ENCODE results near the gene DNAH7. TPM values are rescaled to one million over a fixed set of nuclear protein-coding genes. Genes with fewer than 3 reads are reported as not detected.

DNAH7 gene
- total RNA-seq, 1 experiment from 2014 or later: 0.09 TPM

GRCh38 chr2:195818106-195818505 is 250.5 kb downstream of the DNAH7 start:
- H3K27ac Mint-ChIP-seq: no peak overlapping the region
- TF ChIP-seq CTCF (conservative IDR thresholded peaks at IDR 0.05): no peak
- Histone ChIP-seq H3K56ac (ENCODE audit: insufficient read length, low read depth, low read length) (no peak overlapping the region), H3K79me1 (ENCODE audit: insufficient read depth, low read depth, low read length, poor library complexity, severe bottlenecking) (no peaks in the 10 kb centered on the region), H3K23me2 (ENCODE audit: insufficient read length, low read depth, low read length, poor library complexity, severe bottlenecking) (no peaks in the 10 kb centered on the region), H4K5ac (ENCODE audit: insufficient read length, low read depth, low read length) (no peak overlapping the region), H2BK5ac (ENCODE audit: insufficient read length, low read length) (no peak overlapping the region), H3K4me2 (ENCODE audit: insufficient read depth, insufficient read length, low read length) (no peak overlapping the region), H4K20me1 (ENCODE audit: control insufficient read depth, insufficient read depth, insufficient read length) (no peaks in the 10 kb centered on the region), H3K4me1 (ENCODE audit: insufficient read depth, low read length) (no peaks in the 10 kb centered on the region), H4K91ac (ENCODE audit: insufficient read length, low read depth, low read length) (no peak overlapping the region), H2AK5ac (ENCODE audit: insufficient read length, low read length) (no peak overlapping the region), H3K18ac (ENCODE audit: insufficient read length, low read depth, low read length) (no peak overlapping the region), H2BK120ac (ENCODE audit: low read depth, low read length, poor library complexity, severe bottlenecking) (no peak overlapping the region), H2BK12ac (ENCODE audit: insufficient read length, low read depth, low read length) (no peak overlapping the region), H4K8ac (replicated peaks; ENCODE audit: insufficient read length, low read depth, low read length) (no peak overlapping the region), H2BK20ac (ENCODE audit: low read depth, low read length, poor library complexity, severe bottlenecking) (no peak overlapping the region), H3K27ac (ENCODE audit: insufficient read length, low read depth, low read length) (no peak overlapping the region), H3T11ph (ENCODE audit: low read length) (no peak overlapping the region), H3K9ac (ENCODE audit: extremely low read depth, insufficient read length, low read length) (no peak overlapping the region), H3K79me2 (ENCODE audit: insufficient read depth, low read length) (no peaks in the 10 kb centered on the region), H3K23ac (ENCODE audit: insufficient read length, low read depth, low read length) (no peak overlapping the region), H3K14ac (ENCODE audit: insufficient read depth, low read length) (no peak overlapping the region), H3K4ac (ENCODE audit: low read depth, low read length) (no peak overlapping the region), H3K9me3 (ENCODE audit: control insufficient read depth, low read depth, low read length) (no peaks in the 10 kb centered on the region), H2AFZ (ENCODE audit: low read length) (no peak overlapping the region), H2BK15ac (ENCODE audit: low read depth, low read length) (no peak overlapping the region), H3K27me3 (ENCODE audit: insufficient read depth, low read length) (no peaks in the 10 kb centered on the region)
- H3K9me3 Mint-ChIP-seq: no peaks in the 10 kb centered on the region
- no peaks in the 10 kb centered on the region for H3K36me3 Mint-ChIP-seq (ENCODE audit: insufficient read depth in 1 of 3, low read depth in 3 of 3)
- H3K27me3 Mint-ChIP-seq (ENCODE audit: low read depth): no peaks in the 10 kb centered on the region
- DNase-seq: no peak
- H3K4me1 Mint-ChIP-seq: peaks cover 0 to 9% of the 10 kb centered on the region in 2 experiments; a peak in 3 of 4 replicates
- H3K4me3 Mint-ChIP-seq: no peak overlapping the region

Measured in H9 (cell line).